HEK293 (cell line): Measurements from ENCODE around the gene AMPD3.

Experiments used
- ATF2 ChIP-seq: fragments of 450-650 bp; formaldehyde crosslinking; IDR thresholded peaks from 2 replicates; pipeline ENCODE4 v1.5.1; 2016; ENCODE audit warnings: missing biosample characterization, missing genetic modification characterization, low read depth
- CTCF ChIP-seq: fragments of 450-650 bp; formaldehyde crosslinking; IDR thresholded peaks from 2 replicates; pipeline ENCODE4 v1.5.1; 2016; ENCODE audit warnings: missing biosample characterization, missing genetic modification characterization
- PRDM2 ChIP-seq: fragments of 450-650 bp; formaldehyde crosslinking; IDR thresholded peaks from 2 replicates; pipeline ENCODE4 v1.5.1; 2016; ENCODE audit warnings: missing biosample characterization, missing genetic modification characterization, borderline replicate concordance
- RBAK ChIP-seq: fragments of 450-650 bp; formaldehyde crosslinking; IDR thresholded peaks from 2 replicates; pipeline ENCODE4 v1.5.1; 2016; ENCODE audit warnings: missing biosample characterization, missing genetic modification characterization
- ZIC2 ChIP-seq: fragments of 450-650 bp; formaldehyde crosslinking; IDR thresholded peaks from 2 replicates; pipeline ENCODE4 v1.5.1; 2016; ENCODE audit warnings: missing biosample characterization, missing genetic modification characterization
- ZNF114 ChIP-seq: fragments of 450-650 bp; formaldehyde crosslinking; IDR thresholded peaks from 2 replicates; pipeline ENCODE4 v1.5.0; 2017; ENCODE audit warnings: missing biosample characterization, missing genetic modification characterization
- ZNF16 ChIP-seq: fragments of 450-650 bp; formaldehyde crosslinking; IDR thresholded peaks from 2 replicates; pipeline ENCODE4 v1.5.1; 2016; ENCODE audit warnings: low read depth, missing biosample characterization, missing genetic modification characterization
- ZNF335 ChIP-seq: fragments of 450-650 bp; formaldehyde crosslinking; conservative IDR thresholded peaks from 2 replicates; pipeline ENCODE4 v1.5.1; 2016; ENCODE audit warnings: missing biosample characterization, missing genetic modification characterization
- ZNF398 ChIP-seq: fragments of 450-650 bp; formaldehyde crosslinking; IDR thresholded peaks from 2 replicates; pipeline ENCODE4 v1.5.1; 2017; ENCODE audit warnings: missing biosample characterization, missing genetic modification characterization
- ZNF555 ChIP-seq: fragments of 450-650 bp; formaldehyde crosslinking; conservative IDR thresholded peaks from 2 replicates; pipeline ENCODE4 v1.5.1; 2017; ENCODE audit warnings: missing biosample characterization, mild to moderate bottlenecking, missing genetic modification characterization, inconsistent platforms
- ZNF558 ChIP-seq: fragments of 450-650 bp; formaldehyde crosslinking; IDR thresholded peaks from 2 replicates; pipeline ENCODE4 v1.5.1; 2016; ENCODE audit warnings: missing biosample characterization, missing genetic modification characterization
- ZNF768 ChIP-seq: fragments of 450-650 bp; formaldehyde crosslinking; IDR thresholded peaks from 2 replicates; pipeline ENCODE4 v1.5.1; 2018; ENCODE audit warnings: missing biosample characterization, mild to moderate bottlenecking, missing genetic modification characterization
- ZNF776 ChIP-seq: fragments of 450-650 bp; formaldehyde crosslinking; IDR thresholded peaks from 2 replicates; pipeline ENCODE4 v1.5.0; 2017; ENCODE audit warnings: missing biosample characterization, missing genetic modification characterization, borderline replicate concordance

- TF ChIP-seq CTCF (tag by site-specific recombination) (no peak), ZNF335 (no peak), PRDM2 (tag by site-specific recombination) (no peak), ZNF768 (no peak), ZNF114 (tag by site-specific recombination) (no peak), ZNF16 (tag by site-specific recombination) (no peak), ZNF558 (tag by site-specific recombination) (no peak), ATF2 (tag by site-specific recombination) (no peak), RBAK (no peak), ZIC2 (tag by site-specific recombination) (no peak), ZNF555 (tag by site-specific recombination) (no peak), ZNF398 (tag by site-specific recombination) (no peak), ZNF776 (tag by site-specific recombination) (no peak)
Observed at GRCh38 chr11:10481560-10482349, 26.7 kb downstream of the AMPD3 start.
